OCI-LY3 (cell line): ENCODE measurements around the gene PPP3CA.

ENCODE experiments used
- H2AFZ ChIP-seq: fragments of 200-600, 300-600 bp; shearing (Covaris generic); 2 replicates; pipeline ENCODE4 v1.6.0; 2014; ENCODE audit warnings: antibody characterized with exemption, low read depth, low read length
- H3K27ac ChIP-seq: fragments of 200-600, 300-600 bp; sonication (generic); 2 replicates; pipeline ENCODE4 v1.5.1; 2014; ENCODE audit warnings: mild to moderate bottlenecking, low read length, moderate library complexity, mixed read lengths
- H3K27me3 ChIP-seq: fragments of 200-600, 300-600 bp; sonication (generic); 2 replicates; pipeline ENCODE4 v1.6.1; 2014; ENCODE audit warnings: low read depth, low read length, mixed read lengths
- H3K36me3 ChIP-seq: fragments of 200-600, 300-600 bp; sonication (generic); replicated peaks from 2 replicates; pipeline ENCODE3; 2014; ENCODE audit warnings: low read depth, low read length, mixed read lengths
- H3K4me1 ChIP-seq: fragments of 300-600, 200-600 bp; sonication (generic); 2 replicates; pipeline ENCODE4 v1.6.1; 2014; ENCODE audit warnings: low read length, mixed read lengths
- H3K4me2 ChIP-seq: fragments of 200-600, 300-600 bp; sonication (generic); 2 replicates; pipeline ENCODE4 v1.6.1; 2014; ENCODE audit warnings: low read length, mixed read lengths
- H3K4me3 ChIP-seq: fragments of 300-600, 200-600 bp; sonication (generic); 2 replicates; pipeline ENCODE4 v1.5.1; 2014; ENCODE audit warnings: antibody characterized with exemption, mild to moderate bottlenecking, low read length, moderate library complexity
- H3K79me2 ChIP-seq: fragments of 300-600, 200-600 bp; shearing (Covaris generic); 2 replicates; pipeline ENCODE4 v1.6.1; 2014; ENCODE audit warnings: mild to moderate bottlenecking, low read length, mixed read lengths
- H3K9ac ChIP-seq: fragments of 300-600, 200-600 bp; shearing (Covaris generic); 2 replicates; pipeline ENCODE4 v1.6.0; 2014; ENCODE audit warnings: mild to moderate bottlenecking, low read length, moderate library complexity
- H3K9me3 ChIP-seq: fragments of 200-600, 300-600 bp; shearing (Covaris generic); 2 replicates; pipeline ENCODE4 v1.6.1; 2014; ENCODE audit warnings: low read length, mixed read lengths; ENCODE audit not compliant: insufficient read depth
- H4K20me1 ChIP-seq: fragments of 200-600, 300-600 bp; sonication (generic); 2 replicates; pipeline ENCODE4 v1.6.1; 2016; ENCODE audit warnings: low read length, mixed read lengths; ENCODE audit not compliant: insufficient read depth
- CTCF ChIP-seq: fragments of 200-600, 300-600 bp; sonication (generic); IDR thresholded peaks from 2 replicates; pipeline ENCODE4 v1.5.1; 2014; ENCODE audit warnings: antibody characterized with exemption, low read length, low read depth
- EZH2phosphoT487 ChIP-seq: fragments of 200-600 bp; shearing (Covaris generic); IDR thresholded peaks from 2 replicates; pipeline ENCODE4 v1.6.1; 2018; ENCODE audit warnings: antibody characterized with exemption, mixed run types, low read depth

The PPP3CA gene

GRCh38 chr4:101025755-101026154, 321.6 kb downstream of the PPP3CA start:
- Histone ChIP-seq H3K27me3 (no peaks in the 10 kb centered on the region), H3K4me1 (peaks cover 15% of the 10 kb centered on the region), H3K4me3 (no peak overlapping the region), H4K20me1 (0 out of 2 replicates have a peak, but pooled peaks cover under 1% of the 10 kb centered on the region), H3K79me2 (no peaks in the 10 kb centered on the region), H3K4me2 (no peak overlapping the region), H3K9me3 (no peaks in the 10 kb centered on the region), H2AFZ (no peak overlapping the region), H3K27ac (no peak overlapping the region), H3K36me3 (no peaks in the 10 kb centered on the region), H3K9ac (no peak overlapping the region)
- TF ChIP-seq EZH2phosphoT487: no peak
- TF ChIP-seq CTCF: no peak

DNA sequence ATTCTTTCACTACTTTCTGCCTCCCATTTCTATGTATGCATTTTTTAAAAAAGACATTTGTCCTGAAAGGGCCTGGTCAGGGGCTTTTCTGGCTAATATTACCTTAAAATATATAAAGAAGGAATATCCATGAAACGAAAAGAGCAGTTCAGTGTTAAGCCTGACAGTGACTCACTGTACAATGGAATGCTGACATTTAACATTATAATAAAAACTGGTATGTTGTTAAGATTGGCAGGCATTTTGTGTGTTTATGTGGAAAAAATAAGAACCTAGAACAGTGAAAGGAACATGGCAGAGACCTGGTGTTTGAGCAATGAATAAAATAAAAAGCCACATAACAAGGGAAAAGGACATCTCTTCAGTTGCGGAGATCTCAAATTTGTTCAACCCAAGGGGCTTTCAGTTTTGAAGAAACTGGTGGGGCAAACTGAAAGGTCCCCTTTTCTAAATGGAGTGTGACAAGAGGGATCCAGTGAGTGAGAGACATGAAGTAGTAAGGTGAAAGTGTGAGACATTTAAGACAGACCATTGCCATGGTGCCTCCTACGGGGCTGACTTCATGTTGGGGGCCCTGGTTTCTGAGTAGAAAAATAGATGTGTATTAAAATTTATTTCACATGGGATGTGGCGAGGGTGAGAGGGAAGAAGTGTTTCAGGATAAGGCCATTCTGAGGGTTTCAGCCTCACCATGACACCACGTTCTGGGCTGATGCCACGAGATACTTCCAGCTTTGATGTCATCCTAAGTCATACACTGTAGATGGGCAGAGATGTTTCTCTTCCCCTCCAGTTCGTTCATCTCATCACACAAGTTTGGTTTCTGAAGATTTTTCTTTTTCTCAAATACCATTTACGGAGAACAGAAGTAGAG, 324.9 kb downstream of the PPP3CA start:
- Histone ChIP-seq H3K9ac (no peak overlapping the region), H3K27me3 (peaks cover 8% of the 10 kb centered on the region), H3K79me2 (no peaks in the 10 kb centered on the region), H3K9me3 (no peaks in the 10 kb centered on the region), H3K27ac (no peak overlapping the region), H3K4me3 (no peak overlapping the region), H4K20me1 (peaks cover 11% of the 10 kb centered on the region; the same call in 1 of the 2 replicates), H3K4me2 (no peak overlapping the region), H3K4me1 (peaks cover 32% of the 10 kb centered on the region), H2AFZ (no peak overlapping the region), H3K36me3 (no peaks in the 10 kb centered on the region)
- no peak for TF ChIP-seq CTCF
- no peak for TF ChIP-seq EZH2phosphoT487

- Histone ChIP-seq H3K79me2 (no peaks in the 10 kb centered on the region), H3K4me3 (no peak overlapping the region), H3K9ac (no peak overlapping the region), H3K36me3 (no peaks in the 10 kb centered on the region), H3K27me3 (peaks cover 18% of the 10 kb centered on the region), H2AFZ (no peak overlapping the region), H3K4me2 (peak overlapping the region; percentile 53), H3K27ac (no peak overlapping the region), H4K20me1 (peaks cover 11% of the 10 kb centered on the region; the same call in 1 of the 2 replicates), H3K4me1 (peaks cover 38% of the 10 kb centered on the region), H3K9me3 (no peaks in the 10 kb centered on the region)
- TF ChIP-seq EZH2phosphoT487 (no peak), CTCF (no peak)
Observed at GRCh38 chr4:101020956-101021355, 326.4 kb downstream of the PPP3CA start.

GRCh38 chr4:101019941-101020401, 327.4 kb downstream of the PPP3CA start:
- H3K27me3 ChIP-seq: peaks cover 21% of the 10 kb centered on the region
- no peak overlapping the region for H3K4me2 ChIP-seq
- no peak overlapping the region for H3K27ac ChIP-seq
- H3K9ac ChIP-seq: no peak overlapping the region
- no peak for TF ChIP-seq CTCF
- TF ChIP-seq EZH2phosphoT487: no peak
- H4K20me1 ChIP-seq: peaks cover 11% of the 10 kb centered on the region; the same call in 1 of the 2 replicates
- peaks cover 46% of the 10 kb centered on the region for H3K4me1 ChIP-seq
- H3K36me3 ChIP-seq: no peaks in the 10 kb centered on the region
- no peaks in the 10 kb centered on the region for H3K9me3 ChIP-seq
- H3K4me3 ChIP-seq: no peak overlapping the region
- H2AFZ ChIP-seq: no peak overlapping the region
- H3K79me2 ChIP-seq: no peaks in the 10 kb centered on the region
